ENCODE results near the gene IL22RA1. TPM values are rescaled to one million over a fixed set of nuclear protein-coding genes. Genes with fewer than 3 reads are reported as not detected.

The IL22RA1 gene
- total RNA-seq, 1 experiment from 2014 or later = 0.28 TPM

DNA sequence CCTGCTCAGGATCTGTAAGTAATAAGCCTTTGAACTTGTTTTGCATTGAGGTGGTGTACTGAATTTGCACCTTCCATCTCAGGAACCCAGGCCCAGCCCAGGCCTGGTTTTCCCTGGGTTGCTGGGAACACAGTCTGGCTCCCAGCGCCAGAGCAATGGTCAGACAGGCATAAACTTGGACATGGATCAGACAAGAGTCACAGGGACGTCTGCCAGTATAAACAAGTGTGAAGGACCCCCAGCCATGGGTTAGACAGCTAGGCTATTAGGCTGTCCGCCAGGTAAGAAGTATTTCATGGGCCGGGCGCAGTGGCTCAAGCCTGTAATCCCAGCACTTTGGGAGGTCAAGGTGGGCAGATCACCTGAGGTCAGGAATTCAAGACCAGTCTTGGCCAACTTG is 38.7 kb upstream of the IL22RA1 start:
- Mint-ChIP-seq H3K27me3 (ENCODE audit: low read depth) (no peaks in the 10 kb centered on the region), H3K4me1 (peaks cover 7% of the 10 kb centered on the region; the same call in 1 of the 2 replicates), H3K27ac (no peak overlapping the region), H3K9me3 (no peaks in the 10 kb centered on the region), H3K36me3 (peaks cover 4% of the 10 kb centered on the region; the same call in 1 of the 2 replicates), H3K4me3 (no peak overlapping the region)
- no peak for TF ChIP-seq RELA (CRISPR knock-in tag; IDR thresholded peaks at IDR 0.05; ENCODE audit: borderline replicate concordance)
- no peak for TF ChIP-seq TP53 (CRISPR knock-in tag; IDR thresholded peaks at IDR 0.05)
- no peak for TF ChIP-seq FOXK1 (CRISPR knock-in tag; IDR thresholded peaks at IDR 0.05)
- no peak for TF ChIP-seq PRRX2 (CRISPR knock-in tag; IDR thresholded peaks at IDR 0.05)
- TF ChIP-seq, protein P1, sequence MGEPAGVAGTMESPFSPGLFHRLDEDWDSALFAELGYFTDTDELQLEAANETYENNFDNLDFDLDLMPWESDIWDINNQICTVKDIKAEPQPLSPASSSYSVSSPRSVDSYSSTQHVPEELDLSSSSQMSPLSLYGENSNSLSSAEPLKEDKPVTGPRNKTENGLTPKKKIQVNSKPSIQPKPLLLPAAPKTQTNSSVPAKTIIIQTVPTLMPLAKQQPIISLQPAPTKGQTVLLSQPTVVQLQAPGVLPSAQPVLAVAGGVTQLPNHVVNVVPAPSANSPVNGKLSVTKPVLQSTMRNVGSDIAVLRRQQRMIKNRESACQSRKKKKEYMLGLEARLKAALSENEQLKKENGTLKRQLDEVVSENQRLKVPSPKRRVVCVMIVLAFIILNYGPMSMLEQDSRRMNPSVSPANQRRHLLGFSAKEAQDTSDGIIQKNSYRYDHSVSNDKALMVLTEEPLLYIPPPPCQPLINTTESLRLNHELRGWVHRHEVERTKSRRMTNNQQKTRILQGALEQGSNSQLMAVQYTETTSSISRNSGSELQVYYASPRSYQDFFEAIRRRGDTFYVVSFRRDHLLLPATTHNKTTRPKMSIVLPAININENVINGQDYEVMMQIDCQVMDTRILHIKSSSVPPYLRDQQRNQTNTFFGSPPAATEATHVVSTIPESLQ (CRISPR knock-in tag; IDR thresholded peaks at IDR 0.05) = no peak
- TF ChIP-seq, protein P2, sequence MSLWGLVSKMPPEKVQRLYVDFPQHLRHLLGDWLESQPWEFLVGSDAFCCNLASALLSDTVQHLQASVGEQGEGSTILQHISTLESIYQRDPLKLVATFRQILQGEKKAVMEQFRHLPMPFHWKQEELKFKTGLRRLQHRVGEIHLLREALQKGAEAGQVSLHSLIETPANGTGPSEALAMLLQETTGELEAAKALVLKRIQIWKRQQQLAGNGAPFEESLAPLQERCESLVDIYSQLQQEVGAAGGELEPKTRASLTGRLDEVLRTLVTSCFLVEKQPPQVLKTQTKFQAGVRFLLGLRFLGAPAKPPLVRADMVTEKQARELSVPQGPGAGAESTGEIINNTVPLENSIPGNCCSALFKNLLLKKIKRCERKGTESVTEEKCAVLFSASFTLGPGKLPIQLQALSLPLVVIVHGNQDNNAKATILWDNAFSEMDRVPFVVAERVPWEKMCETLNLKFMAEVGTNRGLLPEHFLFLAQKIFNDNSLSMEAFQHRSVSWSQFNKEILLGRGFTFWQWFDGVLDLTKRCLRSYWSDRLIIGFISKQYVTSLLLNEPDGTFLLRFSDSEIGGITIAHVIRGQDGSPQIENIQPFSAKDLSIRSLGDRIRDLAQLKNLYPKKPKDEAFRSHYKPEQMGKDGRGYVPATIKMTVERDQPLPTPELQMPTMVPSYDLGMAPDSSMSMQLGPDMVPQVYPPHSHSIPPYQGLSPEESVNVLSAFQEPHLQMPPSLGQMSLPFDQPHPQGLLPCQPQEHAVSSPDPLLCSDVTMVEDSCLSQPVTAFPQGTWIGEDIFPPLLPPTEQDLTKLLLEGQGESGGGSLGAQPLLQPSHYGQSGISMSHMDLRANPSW (CRISPR knock-in tag; conservative IDR thresholded peaks at IDR 0.05; ENCODE audit: low read depth) = no peak
- TF ChIP-seq, protein P3, sequence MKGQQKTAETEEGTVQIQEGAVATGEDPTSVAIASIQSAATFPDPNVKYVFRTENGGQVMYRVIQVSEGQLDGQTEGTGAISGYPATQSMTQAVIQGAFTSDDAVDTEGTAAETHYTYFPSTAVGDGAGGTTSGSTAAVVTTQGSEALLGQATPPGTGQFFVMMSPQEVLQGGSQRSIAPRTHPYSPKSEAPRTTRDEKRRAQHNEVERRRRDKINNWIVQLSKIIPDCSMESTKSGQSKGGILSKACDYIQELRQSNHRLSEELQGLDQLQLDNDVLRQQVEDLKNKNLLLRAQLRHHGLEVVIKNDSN (CRISPR knock-in tag; IDR thresholded peaks at IDR 0.05) = no peak
- TF ChIP-seq, protein P4, sequence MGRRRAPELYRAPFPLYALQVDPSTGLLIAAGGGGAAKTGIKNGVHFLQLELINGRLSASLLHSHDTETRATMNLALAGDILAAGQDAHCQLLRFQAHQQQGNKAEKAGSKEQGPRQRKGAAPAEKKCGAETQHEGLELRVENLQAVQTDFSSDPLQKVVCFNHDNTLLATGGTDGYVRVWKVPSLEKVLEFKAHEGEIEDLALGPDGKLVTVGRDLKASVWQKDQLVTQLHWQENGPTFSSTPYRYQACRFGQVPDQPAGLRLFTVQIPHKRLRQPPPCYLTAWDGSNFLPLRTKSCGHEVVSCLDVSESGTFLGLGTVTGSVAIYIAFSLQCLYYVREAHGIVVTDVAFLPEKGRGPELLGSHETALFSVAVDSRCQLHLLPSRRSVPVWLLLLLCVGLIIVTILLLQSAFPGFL (CRISPR knock-in tag; IDR thresholded peaks at IDR 0.05; ENCODE audit: borderline replicate concordance) = no peak
- TF ChIP-seq ELF4 (CRISPR knock-in tag; IDR thresholded peaks at IDR 0.05; ENCODE audit: low read depth) = no peak
- TF ChIP-seq NR3C1 (CRISPR knock-in tag; conservative IDR thresholded peaks at IDR 0.05; ENCODE audit: low read depth) = no peak
- TF ChIP-seq IRF2 (CRISPR knock-in tag; IDR thresholded peaks at IDR 0.05; ENCODE audit: borderline replicate concordance, low read depth) = no peak
- ATAC-seq (no peak), DNase-seq (ENCODE audit: low spot score) (no peak)
- ChIA-PET CTCF (interaction anchor here (0.7 to 1.1 kb wide), 2 partner anchors 17 to 20 kb away, joined by 3 to 4 read pairs; no protein-coding TSS in a partner anchor), POLR2A (interaction anchor here (0.6 to 0.7 kb wide), 2 partner anchors 163 to 280 kb away, joined by 4 to 5 read pairs; no protein-coding TSS in a partner anchor)

DNA sequence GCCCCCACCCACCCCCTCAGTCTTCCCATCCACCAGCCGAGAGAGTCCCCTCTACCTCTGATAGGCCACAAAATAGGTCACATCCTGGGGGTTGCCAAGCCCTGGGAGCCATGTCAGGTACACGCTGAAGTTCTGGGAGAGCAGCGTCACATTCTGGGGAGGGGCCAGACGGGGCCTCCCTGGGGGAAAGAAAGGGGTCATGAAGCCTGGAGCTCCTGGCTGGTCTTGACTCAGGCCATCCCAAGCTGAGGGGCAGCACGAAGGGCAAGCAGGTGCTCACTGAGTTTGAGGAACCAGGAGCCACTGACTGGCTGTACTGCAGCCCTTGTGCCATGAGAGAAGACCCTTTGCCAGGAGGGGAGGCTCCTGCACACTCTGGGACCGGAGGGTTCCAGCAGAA is 37.7 kb upstream of the IL22RA1 start:
- Mint-ChIP-seq H3K9me3 (no peaks in the 10 kb centered on the region), H3K36me3 (peaks cover 4% of the 10 kb centered on the region; the same call in 1 of the 2 replicates), H3K4me1 (peaks cover 6% of the 10 kb centered on the region; the same call in 1 of the 2 replicates), H3K27ac (no peak overlapping the region), H3K4me3 (no peak overlapping the region), H3K27me3 (ENCODE audit: low read depth) (no peaks in the 10 kb centered on the region)
- TF ChIP-seq, protein P5, sequence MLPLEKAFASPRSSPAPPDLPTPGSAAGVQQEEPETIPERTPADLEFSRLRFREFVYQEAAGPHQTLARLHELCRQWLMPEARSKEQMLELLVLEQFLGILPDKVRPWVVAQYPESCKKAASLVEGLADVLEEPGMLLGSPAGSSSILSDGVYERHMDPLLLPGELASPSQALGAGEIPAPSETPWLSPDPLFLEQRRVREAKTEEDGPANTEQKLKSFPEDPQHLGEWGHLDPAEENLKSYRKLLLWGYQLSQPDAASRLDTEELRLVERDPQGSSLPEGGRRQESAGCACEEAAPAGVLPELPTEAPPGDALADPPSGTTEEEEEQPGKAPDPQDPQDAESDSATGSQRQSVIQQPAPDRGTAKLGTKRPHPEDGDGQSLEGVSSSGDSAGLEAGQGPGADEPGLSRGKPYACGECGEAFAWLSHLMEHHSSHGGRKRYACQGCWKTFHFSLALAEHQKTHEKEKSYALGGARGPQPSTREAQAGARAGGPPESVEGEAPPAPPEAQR (CRISPR knock-in tag; IDR thresholded peaks at IDR 0.05) = no peak
- TF ChIP-seq ZNF416 (CRISPR knock-in tag; IDR thresholded peaks at IDR 0.05) = no peak
- TF ChIP-seq, protein P2 (CRISPR knock-in tag; conservative IDR thresholded peaks at IDR 0.05; ENCODE audit: low read depth) = no peak
- no peak for TF ChIP-seq KAT7 (CRISPR knock-in tag; IDR thresholded peaks at IDR 0.05; ENCODE audit: borderline replicate concordance)
- TF ChIP-seq TEAD1 (CRISPR knock-in tag; IDR thresholded peaks at IDR 0.05) = no peak
- ChIA-PET POLR2A (interaction anchor here (0.8 kb wide), 1 partner anchor 200 kb away, joined by 3 read pairs; the partner anchor contains the start of gene SRSF10), CTCF (interaction anchor here (1.7 to 2.2 kb wide), 2 partner anchors 21 to 30 kb away, joined by 3 to 8 read pairs; no protein-coding TSS in a partner anchor)
- ATAC-seq (no peak), DNase-seq (ENCODE audit: low spot score) (no peak)
